HepG2 (cell line): Measurements from ENCODE around the gene TCERG1L. TPM values are rescaled to one million over a fixed set of nuclear protein-coding genes. Genes with fewer than 3 reads are reported as not detected.

Experiments used
- ATAC-seq: fragments of 200-7000 bp; cut with Tn5 transposase; 3 replicates; pipeline ENCODE4 v1.9.1; 2020; ENCODE audit warnings: mild to moderate bottlenecking, moderate library complexity
- BruUV-seq: library from RNA; stranded (reverse); fragments of 400-500 nt; replicated peaks from 2 replicates; lab custom pipeline; 2021; lab: Mats Ljungman, UMichigan
- CTCF ChIA-PET: fragments of 300-600 bp; formaldehyde crosslinking; extraction: SDS; loops from one replicate; lab custom pipeline; 2021; ENCODE audit warnings: low total read pairs, inconsistent platforms, low intra/inter-chr PET ratio; lab: Yijun Ruan, JAX
- POLR2A ChIA-PET: fragments of 350-600 bp; sonication (Branson Sonifier 250); formaldehyde crosslinking; loops from one replicate; lab custom pipeline; 2020; ENCODE audit warnings: antibody characterized with exemption, inconsistent platforms; lab: Yijun Ruan, JAX
- DNase-seq: peaks from one replicate; pipeline ENCODE4 v3.0.0-alpha.2; 2015; ENCODE audit warnings: low spot score
- FAIRE-seq: peaks from 3 replicates; lab custom pipeline; 2011; peaks lifted over from hg19 to GRCh38; lab: Jason Lieb, UNC
- H2AFZ ChIP-seq: one replicate; pipeline ENCODE4 v1.6.1; 2011; ENCODE audit warnings: low read length, inconsistent platforms
- H3K27ac ChIP-seq: fragments of 300-600 bp; 3 replicates; pipeline ENCODE4 v1.8.0; 2011; ENCODE audit warnings: mixed run types, mild to moderate bottlenecking, mixed read lengths, low read length, inconsistent platforms; ENCODE audit not compliant: insufficient read depth; ENCODE audit errors: extremely low read length
- H3K27me3 ChIP-seq, 2 experiments: fragments of 200-600 bp in 1 of 2; 2 replicates in 1 of 2; 3 replicates in 1 of 2; pipeline versions ENCODE4 v1.6.0 to v1.8.0; 2011; ENCODE audit warnings: low read length in 2 of 2, mild to moderate bottlenecking in 2 of 2, moderate library complexity in 2 of 2, inconsistent platforms in 1 of 2; ENCODE audit not compliant: insufficient read depth in 2 of 2, control insufficient read depth in 1 of 2
- H3K36me3 ChIP-seq, 2 experiments: fragments of 200-600 bp in 1 of 2; replicated peaks in 1 of 2; 2 replicates in 1 of 2; 3 replicates in 1 of 2; pipeline versions ENCODE4 v1.5.1 to v1.8.0; 2011; ENCODE audit warnings: low read length in 2 of 2, inconsistent platforms in 1 of 2; ENCODE audit not compliant: insufficient read depth in 2 of 2, control insufficient read depth in 1 of 2
- H3K4me1 ChIP-seq: 2 replicates; pipeline ENCODE4 v1.5.1; 2012; ENCODE audit warnings: low read length, inconsistent platforms; ENCODE audit not compliant: insufficient read depth
- H3K4me2 ChIP-seq: 2 replicates; pipeline ENCODE4 v1.6.0; 2011; ENCODE audit warnings: low read depth, low read length, inconsistent platforms
- H3K4me3 ChIP-seq, 3 experiments: fragments of 200-600 bp in 1 of 3; sonication (generic), shearing (Covaris generic) in 1 of 3; replicated peaks in 1 of 3; 2 replicates each; pipeline ENCODE4 v1.5.1; 2011 to 2016; ENCODE audit warnings: low read length in 3 of 3, inconsistent platforms in 2 of 3, low read depth in 2 of 3, mild to moderate bottlenecking in 2 of 3, control low read depth in 1 of 3, mixed read lengths in 1 of 3; ENCODE audit not compliant: insufficient read depth in 1 of 3
- H3K79me2 ChIP-seq: one replicate; pipeline ENCODE4 v1.6.1; 2011; ENCODE audit warnings: low read length, inconsistent platforms; ENCODE audit not compliant: insufficient read depth
- H3K9ac ChIP-seq: 2 replicates; pipeline ENCODE4 v1.6.0; 2011; ENCODE audit warnings: mild to moderate bottlenecking, low read depth, low read length, inconsistent platforms; ENCODE audit not compliant: insufficient read depth
- H3K9me3 ChIP-seq: 2 replicates; pipeline ENCODE4 v1.5.1; 2012; ENCODE audit warnings: mild to moderate bottlenecking, low read length
- H4K20me1 ChIP-seq: 2 replicates; pipeline ENCODE4 v1.6.0; 2011; ENCODE audit warnings: inconsistent platforms, mild to moderate bottlenecking, low read length, moderate library complexity; ENCODE audit not compliant: insufficient read depth
- ATF7 ChIP-seq, 2 experiments: fragments of 450-650 bp in 1 of 2; sonication (generic) in 1 of 2; formaldehyde crosslinking in 1 of 2; IDR thresholded peaks; 2 replicates each; pipeline versions ENCODE4 v1.4.0 to v1.6.1; 2016 to 2020; ENCODE audit warnings: antibody characterized with exemption in 1 of 2, mild to moderate bottlenecking in 1 of 2, missing genetic modification reagents in 1 of 2
- FIP1L1 ChIP-seq: fragments of 200-400 bp; formaldehyde crosslinking; IDR thresholded peaks from 2 replicates; pipeline ENCODE4 v1.6.1; 2018; ENCODE audit warnings: low read depth, mild to moderate bottlenecking, low read length, moderate library complexity, borderline replicate concordance; ENCODE audit not compliant: insufficient read depth
- FOXA1 ChIP-seq, 2 experiments: fragments of 450-650 bp in 1 of 2; sonication (generic) in 1 of 2; formaldehyde crosslinking in 1 of 2; IDR thresholded peaks; 2 replicates each; pipeline versions ENCODE4 v1.4.0 to v1.6.1; 2016 to 2020; ENCODE audit warnings: missing genetic modification reagents in 1 of 2
- MEIS2 ChIP-seq: sonication (generic); formaldehyde crosslinking; IDR thresholded peaks from 2 replicates; pipeline ENCODE4 v1.9.0; 2021; ENCODE audit warnings: mild to moderate bottlenecking, missing genetic modification reagents
- MIXL1 ChIP-seq: IDR thresholded peaks from 2 replicates; pipeline ENCODE4 v1.6.1; 2016
- NFIB ChIP-seq: sonication (generic); formaldehyde crosslinking; IDR thresholded peaks from 2 replicates; pipeline ENCODE4 v1.9.0; 2021; ENCODE audit warnings: missing genetic modification reagents, mild to moderate bottlenecking, borderline replicate concordance
- NFRKB ChIP-seq: fragments of 450-650 bp; IDR thresholded peaks from 2 replicates; pipeline ENCODE4 v1.6.1; 2017
- ZNF138 ChIP-seq: sonication (generic); formaldehyde crosslinking; IDR thresholded peaks from 2 replicates; pipeline ENCODE4 v1.5.0; 2020; ENCODE audit warnings: mild to moderate bottlenecking, low read depth, missing genetic modification reagents
- ZNF460 ChIP-seq: sonication (generic); formaldehyde crosslinking; IDR thresholded peaks from 2 replicates; pipeline ENCODE4 v1.5.1; 2020; ENCODE audit warnings: missing genetic modification reagents, mild to moderate bottlenecking, borderline replicate concordance
- ZNF564 ChIP-seq: sonication (generic); formaldehyde crosslinking; IDR thresholded peaks from 2 replicates; pipeline ENCODE4 v1.8.1; 2023; ENCODE audit warnings: mild to moderate bottlenecking, missing genetic modification reagents
- ZNF709 ChIP-seq: sonication (generic); formaldehyde crosslinking; IDR thresholded peaks from 2 replicates; pipeline ENCODE4 v1.5.0; 2020; ENCODE audit warnings: mild to moderate bottlenecking, missing genetic modification reagents
- WGBS: methylation state at CpG from one replicate; pipeline ENCODE4 v1.1.6; 2017; ENCODE audit warnings: low lambda C conversion rate; 5-methylcytosine and 5-hydroxymethylcytosine counted together
- in situ Hi-C: cut with HindIII; loops from 2 replicates; pipeline ENCODE4 v1.10.0; 2017; ENCODE audit warnings: low pct_unique_long_range_greater_than_20kb; ENCODE audit not compliant: extremely low pct_ligation_motif_present
- intact Hi-C: fragments of 100-400 bp; cut with micrococcal nuclease; formaldehyde crosslinking; loops from one replicate; pipeline ENCODE4 v1.10.0; 2022; ENCODE audit not compliant: unreplicated experiment
- polyA plus RNA-seq, 8 experiments: library from polyadenylated mRNA; depleted of rRNA in 3 of 8; stranded (reverse) in 7 of 8; unstranded in 1 of 8; fragments of >200 nt; fragmentation: Illumina TruSeq in 4 of 8; extraction: Trizol in 4 of 8; gene quantifications; 2 replicates each; pipeline versions ENCODE4 v1.2.1 to v1.2.3, GENCODE V29; 2011 to 2016; ENCODE audit warnings: low read depth in 4 of 8, missing spikeins in 1 of 8, mixed read lengths in 1 of 8; ENCODE audit not compliant: insufficient read depth in 1 of 8
- total RNA-seq, 5 experiments: library from RNA; depleted of rRNA; stranded (reverse); fragments of >200 nt; fragmentation: Illumina TruSeq; extraction: Trizol; gene quantifications; 2 replicates each; pipeline ENCODE4 v1.2.3, GENCODE V29; 2016; ENCODE audit warnings: low read depth in 1 of 5
- TF ChIP-seq, protein P1 (sequence below): sonication (generic); formaldehyde crosslinking; IDR thresholded peaks from 2 replicates; pipeline ENCODE4 v1.5.0; 2020; ENCODE audit warnings: mild to moderate bottlenecking, missing genetic modification reagents

TCERG1L gene
- total and polyA plus RNA-seq, 2 of the 13 experiments (the other 11 are each of a cell fraction or from before 2014, with no cell fraction given), result not detected

- POLR2A ChIA-PET, result no interaction called here
- no CpG with 5 or more reads among the region's 11 CpGs for WGBS
- BruUV-seq, result no TSS peak
- no peak for TF ChIP-seq MIXL1 (CRISPR knock-in tag)
- TF ChIP-seq, all 625 proteins: peak for 0
- Histone ChIP-seq H3K36me3 (no peaks in the 10 kb centered on the region), H3K4me3 (no peak overlapping the region), H2AFZ (no peak overlapping the region), H3K27ac (no peak overlapping the region), H4K20me1 (no peaks in the 10 kb centered on the region), H3K27me3 (peaks cover 2 to 40% of the 10 kb centered on the region in 2 experiments; a peak in 4 of 5 replicates), H3K4me2 (no peak overlapping the region), H3K9ac (no peak overlapping the region), H3K9me3 (no peaks in the 10 kb centered on the region), H3K79me2 (no peaks in the 10 kb centered on the region), H3K4me1 (no peaks in the 10 kb centered on the region)
- CTCF ChIA-PET, result no interaction called here
- in situ Hi-C loops, result no loop called here
- intact Hi-C loops, result no loop called here
- FAIRE-seq (no peak), ATAC-seq (no peak), DNase-seq (no peak)
Measured at GRCh38 chr10:131123496-131123895, 188.0 kb downstream of the TCERG1L start.

- peaks cover 3 to 42% of the 10 kb centered on the region in 2 experiments for H3K27me3 ChIP-seq
- no peak for FAIRE-seq
- H3K4me3 ChIP-seq, result no peak overlapping the region
Measured at GRCh38 chr10:131121511-131122035, 189.9 kb downstream of the TCERG1L start.

More at GRCh38 chr10:131121511-131122035, 189.9 kb downstream of the TCERG1L start:
- TF ChIP-seq NFIB (CRISPR knock-in tag) (no peak), MEIS2 (CRISPR knock-in tag) (no peak), ZNF564 (CRISPR knock-in tag) (no peak), FOXA1 (IDR thresholded peaks at IDR 0.05) (no peak), FOXA1 (CRISPR knock-in tag; IDR thresholded peaks at IDR 0.05) (no peak), ZNF709 (CRISPR knock-in tag) (no peak), ZNF138 (no peak), NFRKB (no peak), FIP1L1 (no peak), ATF7 (IDR thresholded peaks at IDR 0.05) (no peak), ATF7 (CRISPR knock-in tag; IDR thresholded peaks at IDR 0.05) (no peak), ZNF460 (CRISPR knock-in tag) (no peak)
- TF ChIP-seq, protein P1, sequence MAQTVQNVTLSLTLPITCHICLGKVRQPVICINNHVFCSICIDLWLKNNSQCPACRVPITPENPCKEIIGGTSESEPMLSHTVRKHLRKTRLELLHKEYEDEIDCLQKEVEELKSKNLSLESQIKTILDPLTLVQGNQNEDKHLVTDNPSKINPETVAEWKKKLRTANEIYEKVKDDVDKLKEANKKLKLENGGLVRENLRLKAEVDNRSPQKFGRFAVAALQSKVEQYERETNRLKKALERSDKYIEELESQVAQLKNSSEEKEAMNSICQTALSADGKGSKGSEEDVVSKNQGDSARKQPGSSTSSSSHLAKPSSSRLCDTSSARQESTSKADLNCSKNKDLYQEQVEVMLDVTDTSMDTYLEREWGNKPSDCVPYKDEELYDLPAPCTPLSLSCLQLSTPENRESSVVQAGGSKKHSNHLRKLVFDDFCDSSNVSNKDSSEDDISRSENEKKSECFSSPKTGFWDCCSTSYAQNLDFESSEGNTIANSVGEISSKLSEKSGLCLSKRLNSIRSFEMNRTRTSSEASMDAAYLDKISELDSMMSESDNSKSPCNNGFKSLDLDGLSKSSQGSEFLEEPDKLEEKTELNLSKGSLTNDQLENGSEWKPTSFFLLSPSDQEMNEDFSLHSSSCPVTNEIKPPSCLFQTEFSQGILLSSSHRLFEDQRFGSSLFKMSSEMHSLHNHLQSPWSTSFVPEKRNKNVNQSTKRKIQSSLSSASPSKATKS (CRISPR knock-in tag), result no peak
- Histone ChIP-seq H3K36me3 (no peaks in the 10 kb centered on the region), H2AFZ (no peak overlapping the region), H3K79me2 (no peaks in the 10 kb centered on the region), H3K9me3 (no peaks in the 10 kb centered on the region), H3K4me2 (no peak overlapping the region), H4K20me1 (no peaks in the 10 kb centered on the region), H3K4me1 (no peaks in the 10 kb centered on the region), H3K9ac (no peak overlapping the region), H3K27ac (no peak overlapping the region)
- WGBS, result 0% methylated on average over 4 of the region's 11 CpGs
- CTCF ChIA-PET, result no interaction called here
- in situ Hi-C loops (no loop called here), intact Hi-C loops (no loop called here)
- BruUV-seq, result no TSS peak
- DNase-seq (no peak), ATAC-seq (no peak)
- POLR2A ChIA-PET, result no interaction called here
